ENCODE results near the gene ATPAF2. TPM values are rescaled to one million over a fixed set of nuclear protein-coding genes. Genes with fewer than 3 reads are reported as not detected.
A peak's percentile ranks its signal among the peaks of the same experiment; 100 is the strongest.

The ATPAF2 gene
- total RNA-seq, 2 donors from 2014 or later, result 12.1 to 18.3 TPM

- intact Hi-C loops (cut with DNase I), result no loop called here
- DNase-seq (ENCODE audit: low spot score), result no peak
Measured at GRCh38 chr17:18041776-18042175, 2.8 kb upstream of the ATPAF2 start.

- no peak for DNase-seq (ENCODE audit: low spot score)
- intact Hi-C loops (cut with DNase I), result no loop called here
Measured at GRCh38 chr17:18040261-18040858, 1.4 kb upstream of the ATPAF2 start.

- peak; percentile 87 for DNase-seq (ENCODE audit: low spot score)
- intact Hi-C loops (cut with DNase I), result loop anchor here (5.0 to 10.0 kb wide), 4 partner anchors 145 to 362 kb away; partner anchors contain the start of gene RAI1 (in 1 of the 2)
Measured at GRCh38 chr17:18039535-18040260, 730 bp upstream of the ATPAF2 start.

DNA sequence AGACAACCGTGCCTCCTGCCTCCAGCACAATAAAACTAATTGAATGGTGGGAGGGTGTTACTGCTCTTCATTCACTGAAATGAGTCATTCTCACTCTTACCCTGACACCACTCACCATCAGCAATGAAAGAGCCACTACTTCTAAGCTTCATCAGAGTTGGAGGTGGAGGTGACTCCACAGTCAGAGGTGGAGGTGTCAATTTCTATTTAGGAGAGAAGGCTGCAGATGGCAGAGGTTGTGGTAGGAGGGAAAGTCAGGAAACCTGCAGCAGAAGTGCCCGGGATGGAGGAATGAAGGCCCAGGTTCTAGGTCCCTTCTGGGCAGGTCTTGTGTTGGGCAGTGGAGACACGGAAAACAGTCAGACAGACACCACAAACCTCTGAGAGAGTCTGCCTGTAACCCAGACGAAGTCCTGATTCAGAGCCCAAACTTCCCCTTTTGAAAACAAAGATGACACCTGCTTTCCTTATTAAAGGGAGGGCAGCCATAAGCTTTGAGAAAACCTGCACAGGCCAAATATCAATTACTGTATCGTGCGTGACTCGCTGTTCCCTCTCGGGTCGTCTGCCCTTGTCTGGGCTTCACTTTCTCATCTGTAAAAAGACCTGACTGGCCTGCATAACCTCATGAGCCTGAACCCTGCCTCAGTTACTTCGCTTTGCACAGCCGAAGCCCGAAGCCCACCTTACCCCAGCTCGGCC lies 668 bp downstream of the ATPAF2 start:
- intact Hi-C loops (cut with DNase I), result loop anchor here (5.0 to 10.0 kb wide), 4 partner anchors 143 to 361 kb away; partner anchors contain the start of gene RAI1 (in 1 of the 2)
- DNase-seq (ENCODE audit: low spot score), result no peak

- no peak for DNase-seq (ENCODE audit: low spot score)
- intact Hi-C loops (cut with DNase I), result loop anchor here (5.0 to 10.0 kb wide), 4 partner anchors 143 to 360 kb away; partner anchors contain the start of gene RAI1 (in 1 of the 2)
Measured at GRCh38 chr17:18037486-18037885, 1.5 kb downstream of the ATPAF2 start.

- intact Hi-C loops (cut with DNase I), result loop anchor here (5.0 to 10.0 kb wide), 4 partner anchors 141 to 358 kb away; partner anchors contain the start of gene RAI1 (in 1 of the 2)
- no peak for DNase-seq (ENCODE audit: low spot score)
Measured at GRCh38 chr17:18035704-18036103, 3.3 kb downstream of the ATPAF2 start.

DNA sequence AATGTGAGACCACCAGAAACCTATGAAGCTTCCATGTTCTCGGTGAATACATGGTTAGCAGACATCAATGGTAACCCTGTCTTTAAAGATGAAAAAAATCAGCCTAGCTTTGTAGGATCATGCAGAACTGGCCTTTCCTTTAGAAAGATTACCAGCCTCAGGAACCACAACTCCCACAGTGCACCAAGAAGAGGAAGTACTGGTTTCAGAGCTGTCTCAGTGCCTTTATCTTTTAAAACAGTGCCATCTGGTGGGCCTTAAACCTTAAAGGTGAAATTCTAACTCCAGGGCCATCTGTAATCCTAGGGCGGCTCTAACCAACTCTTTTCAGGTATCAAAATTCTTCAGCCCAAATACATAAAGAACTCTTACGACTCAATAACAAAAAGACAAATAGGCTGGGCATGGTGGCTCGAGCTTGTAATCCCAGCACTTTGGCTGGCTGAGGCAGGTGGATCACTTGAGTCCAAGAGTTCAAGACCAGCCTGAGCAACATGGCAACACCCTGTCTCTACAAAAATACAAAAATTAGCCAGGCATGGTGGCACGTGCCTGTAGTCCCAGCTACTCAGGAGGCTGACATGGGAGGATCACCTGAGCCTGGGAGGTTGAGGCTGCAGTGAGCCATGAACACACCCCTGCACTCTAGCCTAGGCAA lies 5.4 kb downstream of the ATPAF2 start:
- DNase-seq (ENCODE audit: low spot score), result peak; percentile 55
- intact Hi-C loops (cut with DNase I), result loop anchor here (10.0 kb wide), 3 partner anchors 139 to 349 kb away; partner anchors contain the start of gene RAI1 (in 1 of the 2)

DNA sequence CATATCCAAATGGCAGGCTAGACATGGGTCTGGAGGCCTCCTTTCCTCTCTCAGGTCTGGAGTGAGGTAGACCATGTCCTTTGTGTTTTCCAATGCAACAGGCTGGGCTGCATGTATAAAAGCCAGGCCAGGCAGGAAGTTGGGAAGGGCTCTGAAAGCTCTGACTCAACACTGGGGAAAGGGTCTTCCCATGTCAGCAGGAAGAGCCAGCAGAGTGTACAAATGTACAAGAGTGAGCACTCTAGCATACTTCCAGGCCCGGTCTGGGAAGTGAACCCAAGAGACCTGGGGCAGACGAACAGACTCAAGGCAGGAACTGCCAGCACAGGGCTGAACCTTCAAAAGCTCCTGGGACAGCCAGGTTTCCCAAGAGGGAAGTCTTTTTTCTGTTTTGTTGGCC lies 7.0 kb downstream of the ATPAF2 start:
- peak; percentile 62 for DNase-seq (ENCODE audit: low spot score)
- intact Hi-C loops (cut with DNase I), result loop anchor here (10.0 kb wide), 3 partner anchors 137 to 347 kb away; partner anchors contain the start of gene RAI1 (in 1 of the 2)

DNA sequence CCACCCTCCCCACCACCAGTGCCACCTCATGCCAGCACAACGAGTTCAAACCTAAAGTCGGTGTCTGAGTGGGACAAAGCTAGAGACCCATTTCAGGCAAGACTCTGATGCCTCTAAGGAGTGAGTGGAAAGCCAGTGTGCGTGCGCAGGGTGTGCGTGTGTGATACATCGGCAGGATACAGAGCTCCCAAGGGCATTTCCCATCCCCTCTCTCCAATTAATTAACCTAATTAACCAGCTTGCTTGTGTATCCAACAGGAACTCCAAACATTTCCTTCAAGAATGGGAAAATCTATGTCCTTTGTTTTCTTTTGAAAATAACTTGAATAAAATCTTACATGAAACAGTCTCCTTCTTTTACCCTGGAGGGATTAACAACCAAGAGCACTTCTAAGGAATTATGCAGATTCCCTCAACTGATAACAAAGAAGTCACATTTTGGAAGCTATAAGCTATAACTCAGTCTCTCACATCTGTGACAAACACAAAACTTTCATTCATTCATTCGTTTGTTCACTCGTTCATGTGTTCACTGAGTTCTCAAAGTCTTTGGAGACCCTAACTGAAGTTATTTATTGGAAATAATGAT lies 9.9 kb downstream of the ATPAF2 start:
- DNase-seq (ENCODE audit: low spot score), result peak; percentile 44
- intact Hi-C loops (cut with DNase I), result no loop called here

DNA sequence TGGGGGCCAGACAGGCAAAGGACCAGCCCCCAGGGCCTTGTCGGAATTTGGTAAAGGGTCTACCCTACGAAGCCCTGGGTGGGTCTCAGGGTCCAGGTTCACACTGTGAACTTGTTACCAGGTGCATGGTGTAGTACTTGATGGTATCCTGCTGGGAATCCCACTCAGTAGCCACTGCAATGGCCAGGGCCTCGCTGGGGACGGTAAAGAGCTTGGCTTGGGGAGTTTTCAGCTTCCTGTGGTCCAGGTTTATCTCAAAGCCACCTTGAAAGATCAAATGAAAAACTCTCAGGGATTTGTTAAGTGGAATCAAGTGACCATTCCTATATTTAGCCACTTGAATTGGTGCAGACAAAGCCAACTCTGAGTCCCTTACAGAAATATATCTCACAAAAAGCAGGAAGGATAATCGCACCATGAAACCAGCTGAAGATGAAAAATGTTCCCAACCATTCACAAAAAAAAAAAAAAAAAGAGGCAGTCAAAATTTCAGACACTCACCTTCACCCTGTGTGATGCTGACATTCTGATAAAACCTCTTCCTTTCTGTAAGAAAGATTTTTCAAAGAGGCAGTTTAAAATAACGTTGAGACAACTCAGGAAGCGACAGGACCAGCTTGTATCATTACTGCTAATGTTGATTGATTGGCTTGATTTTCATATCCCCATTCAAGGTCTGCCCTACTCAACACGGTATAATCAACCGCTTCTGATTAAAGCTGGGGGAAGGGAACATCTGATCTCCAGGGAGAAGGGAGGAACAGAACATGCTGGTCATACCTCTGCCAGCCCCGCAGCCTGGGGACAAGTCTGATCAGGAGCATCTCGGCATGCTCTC lies 10.6 kb downstream of the ATPAF2 start:
- intact Hi-C loops (cut with DNase I), result no loop called here
- peak; percentile 40 for DNase-seq (ENCODE audit: low spot score)

- peak; percentile 63 for DNase-seq (ENCODE audit: low spot score)
- intact Hi-C loops (cut with DNase I), result no loop called here
Measured at GRCh38 chr17:18027280-18027679, 11.7 kb downstream of the ATPAF2 start.

- DNase-seq (ENCODE audit: low spot score), result peak; percentile 58
- intact Hi-C loops (cut with DNase I), result no loop called here
Measured at GRCh38 chr17:18025945-18026776, 12.8 kb downstream of the ATPAF2 start.

DNA sequence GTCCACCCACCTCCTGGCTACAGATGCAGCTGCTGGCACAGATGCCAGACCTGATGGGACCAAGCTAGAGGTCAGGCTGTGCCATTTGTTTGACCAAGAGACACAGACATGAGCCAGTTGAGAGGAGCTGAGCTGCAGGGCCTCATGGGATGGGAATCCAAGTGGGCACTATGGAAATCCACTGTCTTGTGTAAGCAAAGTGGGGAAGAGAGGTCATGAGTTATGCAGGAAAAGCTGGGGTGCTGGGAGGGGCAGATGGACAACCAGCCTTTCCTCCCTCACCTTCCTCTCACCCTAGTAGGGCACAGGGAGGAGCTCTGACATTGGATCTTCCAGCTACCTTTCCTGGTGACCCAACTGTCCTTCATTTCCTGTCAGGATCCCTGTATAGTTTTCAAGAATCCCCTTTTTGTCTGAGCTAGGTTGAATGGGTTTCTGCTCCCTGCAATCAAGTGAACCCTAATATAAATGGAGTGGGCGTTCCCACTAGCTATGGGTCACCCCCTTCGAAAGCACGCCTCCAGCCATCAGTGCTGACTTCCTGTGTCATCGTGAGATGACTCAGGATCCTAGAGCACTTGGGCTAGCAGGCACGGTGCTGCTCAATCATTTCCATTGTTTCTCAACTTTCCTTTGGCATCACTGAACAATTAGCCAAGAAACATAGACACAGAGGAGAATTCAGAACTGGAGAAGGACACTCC lies 13.6 kb downstream of the ATPAF2 start:
- peak; percentile 58 for DNase-seq (ENCODE audit: low spot score)
- intact Hi-C loops (cut with DNase I), result no loop called here

DNA sequence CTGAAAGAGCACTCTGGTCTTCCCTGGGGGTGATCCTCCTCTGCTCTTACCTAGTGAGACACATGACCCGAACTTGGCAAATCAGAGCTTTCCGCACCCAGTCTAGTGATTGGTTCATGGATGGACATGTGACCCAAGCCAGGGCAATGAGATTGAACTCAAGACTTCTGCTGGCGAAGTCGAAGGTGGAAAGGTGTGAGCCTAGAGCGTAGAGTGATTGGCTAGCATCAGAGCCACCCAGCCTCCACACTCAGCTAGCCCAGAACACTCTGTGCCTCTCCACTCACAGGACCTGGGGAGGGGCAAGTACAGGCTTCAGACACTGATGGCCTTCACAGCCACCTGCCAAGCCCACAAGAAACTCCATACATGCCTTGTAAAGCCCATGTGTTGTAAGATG lies 17.6 kb downstream of the ATPAF2 start:
- DNase-seq (ENCODE audit: low spot score), result no peak
- intact Hi-C loops (cut with DNase I), result no loop called here

GRCh38 chr17:18020971-18021370 lies 18.0 kb downstream of the ATPAF2 start:
- intact Hi-C loops (cut with DNase I), result no loop called here

GRCh38 chr17:18019838-18020154 lies 19.2 kb downstream of the ATPAF2 start:
- DNase-seq (ENCODE audit: low spot score), result no peak
- intact Hi-C loops (cut with DNase I), result no loop called here

More at GRCh38 chr17:18020971-18021370, 18.0 kb downstream of the ATPAF2 start:
- peak; percentile 58 for DNase-seq (ENCODE audit: low spot score)

DNA sequence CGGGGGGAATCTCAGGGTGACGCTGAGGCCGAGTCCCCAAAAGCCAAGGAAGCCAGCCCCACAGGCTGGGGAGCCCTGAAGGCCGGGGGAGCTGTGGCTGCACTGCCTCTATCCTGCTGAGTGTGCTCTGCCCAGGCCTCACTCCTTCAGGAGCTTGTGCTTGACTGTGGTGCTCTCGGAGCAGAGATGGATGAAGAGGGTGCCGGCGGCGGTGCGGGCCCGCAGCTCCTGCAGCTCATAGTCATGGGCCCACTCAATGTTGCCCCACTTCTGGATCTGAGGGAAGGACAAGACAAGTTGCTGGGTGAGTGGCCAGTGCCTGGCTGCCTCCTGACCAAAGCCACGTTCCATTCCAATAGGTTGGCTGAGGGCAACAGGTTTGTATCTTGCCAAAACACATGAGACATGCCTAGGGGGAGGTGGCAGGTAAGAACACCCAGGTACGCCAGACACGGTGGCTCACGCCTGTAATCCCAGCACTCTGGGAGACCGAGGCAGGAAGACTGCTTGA lies 20.5 kb downstream of the ATPAF2 start:
- DNase-seq (ENCODE audit: low spot score), result peak; percentile 66
- intact Hi-C loops (cut with DNase I), result no loop called here

Measured in posterior vena cava (tissue), 2 donors.